ENCODE measurements around the gene CCDC28B.

GRCh38 chr1:32200226-32201010 is at the start of gene CCDC28B:
- TF ChIP-seq POLR2A (IDR thresholded peaks at IDR 0.05; ENCODE audit: low read length) (peak; percentile 11), GATA1 (IDR thresholded peaks at IDR 0.05; ENCODE audit: low read depth, low read length) (no peak)
